ENCODE results near the gene SMIM35.

GRCh38 chr11:118056806-118057205 is 30.0 kb downstream of the SMIM35 start:
- TF ChIP-seq, protein P1, sequence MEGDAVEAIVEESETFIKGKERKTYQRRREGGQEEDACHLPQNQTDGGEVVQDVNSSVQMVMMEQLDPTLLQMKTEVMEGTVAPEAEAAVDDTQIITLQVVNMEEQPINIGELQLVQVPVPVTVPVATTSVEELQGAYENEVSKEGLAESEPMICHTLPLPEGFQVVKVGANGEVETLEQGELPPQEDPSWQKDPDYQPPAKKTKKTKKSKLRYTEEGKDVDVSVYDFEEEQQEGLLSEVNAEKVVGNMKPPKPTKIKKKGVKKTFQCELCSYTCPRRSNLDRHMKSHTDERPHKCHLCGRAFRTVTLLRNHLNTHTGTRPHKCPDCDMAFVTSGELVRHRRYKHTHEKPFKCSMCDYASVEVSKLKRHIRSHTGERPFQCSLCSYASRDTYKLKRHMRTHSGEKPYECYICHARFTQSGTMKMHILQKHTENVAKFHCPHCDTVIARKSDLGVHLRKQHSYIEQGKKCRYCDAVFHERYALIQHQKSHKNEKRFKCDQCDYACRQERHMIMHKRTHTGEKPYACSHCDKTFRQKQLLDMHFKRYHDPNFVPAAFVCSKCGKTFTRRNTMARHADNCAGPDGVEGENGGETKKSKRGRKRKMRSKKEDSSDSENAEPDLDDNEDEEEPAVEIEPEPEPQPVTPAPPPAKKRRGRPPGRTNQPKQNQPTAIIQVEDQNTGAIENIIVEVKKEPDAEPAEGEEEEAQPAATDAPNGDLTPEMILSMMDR (IDR thresholded peaks at IDR 0.05) = no peak
- no peak for TF ChIP-seq SMC3 (IDR thresholded peaks at IDR 0.05; ENCODE audit: low read depth, low read length)

Data from SK-N-SH (cell line).